Stimulated activated naive B cell treated with anti-CD40 and anti-IgM and Interleukin-4, amounts not matched to agents 10 μg/mL and 1 μg/mL and 100 μg/mL, for 72 hours (primary cell): ENCODE measurements around the gene ATP6AP1.
"Not testable (repeated sequence)": the region's sequence is repeated elsewhere in the genome, so short reads cannot be mapped to it uniquely, and the experiment has no call there.

Experiments
- ATAC-seq, 2 donors: fragments of 150-1000 bp; cut with Tn5 transposase; replicated peaks; 2 replicates each; pipeline ENCODE4 v1.10.0; 2021; ENCODE audit warnings: moderate library complexity in 1 of 2
- DNase-seq: peaks from one replicate; pipeline ENCODE4 v3.0.0; 2021
- H3K27ac Mint-ChIP-seq: one replicate; pipeline ENCODE4 v1.8.0; 2022; ENCODE audit warnings: mild to moderate bottlenecking, mixed read lengths
- H3K27me3 Mint-ChIP-seq, 2 donors: one replicate each; pipeline ENCODE4 v1.8.0; 2022; ENCODE audit warnings: mixed read lengths in 2 of 2
- H3K36me3 Mint-ChIP-seq, 2 donors: one replicate each; pipeline ENCODE4 v1.8.0; 2022; ENCODE audit warnings: mixed read lengths in 2 of 2, mild to moderate bottlenecking in 1 of 2
- H3K4me1 Mint-ChIP-seq, 2 donors: one replicate each; pipeline ENCODE4 v1.8.0; 2022; ENCODE audit warnings: mixed read lengths in 2 of 2, mild to moderate bottlenecking in 1 of 2
- H3K4me3 Mint-ChIP-seq, 2 donors: one replicate each; pipeline ENCODE4 v1.8.0; 2022; ENCODE audit warnings: mild to moderate bottlenecking in 2 of 2, mixed read lengths in 2 of 2, moderate library complexity in 1 of 2
- H3K9me3 Mint-ChIP-seq, 2 donors: one replicate each; pipeline ENCODE4 v1.8.0; 2022; ENCODE audit warnings: mixed read lengths in 2 of 2, mild to moderate bottlenecking in 1 of 2

Gene ATP6AP1

GRCh38 chrX:154389812-154390747, 38.4 kb upstream of the ATP6AP1 start:
- DNase-seq, result not testable (repeated sequence)
- ATAC-seq, result peak; percentile 68 to 72

GRCh38 chrX:154396363-154396762, 32.1 kb upstream of the ATP6AP1 start:
- peaks cover 11 to 15% of the 10 kb centered on the region in 2 donors for H3K4me1 Mint-ChIP-seq
- DNase-seq, H3K9me3 Mint-ChIP-seq, H3K27me3 Mint-ChIP-seq, H3K27ac Mint-ChIP-seq, ATAC-seq: not testable (repeated sequence)
- peak overlapping the region; percentile 93 to 95 for H3K4me3 Mint-ChIP-seq
- H3K36me3 Mint-ChIP-seq, result peaks cover 28 to 33% of the 10 kb centered on the region in 2 donors

More at GRCh38 chrX:154389812-154390747, 38.4 kb upstream of the ATP6AP1 start:
- H3K9me3 Mint-ChIP-seq, H3K4me3 Mint-ChIP-seq, H3K27me3 Mint-ChIP-seq, H3K36me3 Mint-ChIP-seq, H3K4me1 Mint-ChIP-seq, H3K27ac Mint-ChIP-seq: not testable (repeated sequence)

DNA sequence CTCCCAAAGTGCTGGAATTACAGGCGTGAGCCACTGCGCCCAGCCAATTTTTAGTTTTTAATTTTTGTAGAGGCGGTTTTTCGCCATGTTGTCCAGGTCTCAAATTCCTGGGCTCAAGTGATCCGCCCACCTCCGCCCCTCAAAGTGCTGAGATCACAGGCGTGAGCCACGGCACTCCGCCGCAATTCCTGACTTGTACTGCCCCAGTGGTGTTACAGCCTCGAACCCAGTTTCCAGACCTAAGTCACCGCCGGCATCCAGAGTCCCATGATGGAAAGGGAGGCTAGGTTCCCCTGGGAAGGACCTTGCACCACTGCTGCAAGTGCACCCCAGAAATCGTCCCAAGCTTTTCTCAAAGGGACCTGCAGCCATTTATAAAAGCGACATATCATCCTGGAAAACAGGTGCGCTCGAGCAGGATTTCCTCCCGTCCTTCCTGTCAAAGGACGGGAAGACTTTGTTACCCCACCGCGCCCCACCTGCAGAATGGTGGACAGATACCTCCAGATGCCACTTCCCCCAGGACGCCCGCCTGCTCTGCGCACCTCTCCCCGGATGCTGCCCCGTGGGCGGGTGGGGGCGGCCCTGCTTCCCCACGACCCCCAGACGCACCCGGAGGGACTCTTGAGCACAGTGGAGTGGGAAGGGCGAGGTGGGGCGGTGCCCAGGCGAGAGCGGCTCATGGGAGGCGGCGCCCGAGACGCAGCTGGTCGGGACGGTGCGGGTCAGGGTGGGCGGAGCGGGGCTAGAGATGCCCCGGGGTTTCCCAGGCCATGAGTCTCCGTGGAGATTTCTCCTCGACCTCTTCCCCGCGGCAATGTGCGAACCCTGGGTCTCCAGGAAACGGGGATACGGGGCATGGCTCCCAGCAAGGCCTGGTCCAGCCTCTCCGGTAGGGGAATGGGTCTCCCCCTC, 31.2 kb upstream of the ATP6AP1 start:
- Mint-ChIP-seq H3K27me3 (no peaks in the 10 kb centered on the region), H3K36me3 (peaks cover 28 to 33% of the 10 kb centered on the region in 2 donors), H3K4me3 (peak overlapping the region; percentile 93 to 95), H3K4me1 (peaks cover 11 to 16% of the 10 kb centered on the region in 2 donors), H3K9me3 (no peaks in the 10 kb centered on the region), H3K27ac (peak overlapping the region; percentile 98)
- DNase-seq (peak; percentile 70), ATAC-seq (peak; percentile 71 to 76)

DNA sequence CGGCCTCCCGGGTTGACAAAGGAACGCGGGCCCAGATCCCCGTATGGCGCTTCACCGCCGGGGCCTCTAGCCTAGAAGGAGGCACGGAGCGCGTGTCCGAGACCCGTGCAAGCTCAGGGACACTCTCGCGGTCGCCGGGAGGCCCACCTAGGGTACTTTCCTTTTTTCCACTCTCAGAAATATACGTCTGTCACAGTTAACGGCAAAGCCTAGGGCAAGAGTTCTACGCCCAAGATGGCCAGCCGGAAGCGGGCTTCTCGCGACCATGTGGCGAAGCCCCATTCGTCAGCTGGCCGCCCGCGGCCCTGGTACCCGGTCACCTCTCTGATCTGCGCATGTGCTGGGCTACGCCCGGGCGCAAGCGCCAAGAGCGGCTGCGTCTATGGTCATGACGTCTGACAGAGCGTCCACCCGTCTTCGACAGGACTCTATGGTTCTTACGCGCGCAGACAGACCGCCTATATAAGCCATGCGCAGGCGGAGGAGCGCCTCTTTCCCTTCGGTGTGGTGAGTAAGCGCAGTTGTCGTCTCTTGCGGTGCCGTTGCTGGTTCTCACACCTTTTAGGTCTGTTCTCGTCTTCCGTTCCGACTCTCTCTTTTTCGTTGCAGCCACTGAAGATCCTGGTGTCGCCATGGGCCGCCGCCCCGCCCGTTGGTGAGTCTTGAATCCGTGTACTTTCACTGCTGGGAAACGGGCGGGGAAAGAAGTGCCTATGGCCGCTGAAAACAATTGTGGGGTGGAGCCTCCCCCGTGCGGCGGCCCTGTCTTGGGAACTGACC, 30.4 kb upstream of the ATP6AP1 start, which contains the start of gene RPL10:
Gene RPL10, plus strand, starts transcription at position 490 of the 780 bp plus-strand sequence. Its CDS starts 143 bp downstream, at position 633.
- H3K27me3 Mint-ChIP-seq, result no peaks in the 10 kb centered on the region
- peak within 1 kb of the TSS; percentile 98 for H3K27ac Mint-ChIP-seq
- ATAC-seq, result peak; percentile 80 to 85
- peak; percentile 94 for DNase-seq
- no peaks in the 10 kb centered on the region for H3K9me3 Mint-ChIP-seq
- H3K4me3 Mint-ChIP-seq, result peak within 1 kb of the TSS; percentile 93 to 95
- peaks cover 31 to 35% of the 10 kb centered on the region in 2 donors for H3K36me3 Mint-ChIP-seq
- H3K4me1 Mint-ChIP-seq, result peaks cover 11 to 19% of the 10 kb centered on the region in 2 donors

- ATAC-seq (peak; percentile 20 to 48), DNase-seq (peak; percentile 75)
- H3K4me3 Mint-ChIP-seq, result peak overlapping the region; percentile 93 to 95
- H3K27me3 Mint-ChIP-seq, result no peaks in the 10 kb centered on the region
- H3K27ac Mint-ChIP-seq, result peak overlapping the region; percentile 98
- H3K36me3 Mint-ChIP-seq, result peaks cover 36 to 37% of the 10 kb centered on the region in 2 donors
- H3K4me1 Mint-ChIP-seq, result peaks cover 11 to 19% of the 10 kb centered on the region in 2 donors
- no peaks in the 10 kb centered on the region for H3K9me3 Mint-ChIP-seq
These were observed 29.6 kb upstream of the ATP6AP1 start for GRCh38 chrX:154398668-154399526.

GRCh38 chrX:154399527-154400368, 28.7 kb upstream of the ATP6AP1 start:
- DNase-seq, result no peak
- H3K4me1 Mint-ChIP-seq, result peaks cover 16 to 22% of the 10 kb centered on the region in 2 donors
- no peak for ATAC-seq

GRCh38 chrX:154400369-154400817, 28.1 kb upstream of the ATP6AP1 start:
- not testable (repeated sequence) for H3K9me3 Mint-ChIP-seq, H3K27me3 Mint-ChIP-seq, DNase-seq, ATAC-seq
- peaks cover 23 to 24% of the 10 kb centered on the region in 2 donors for H3K4me1 Mint-ChIP-seq
- peaks cover 36 to 38% of the 10 kb centered on the region in 2 donors for H3K36me3 Mint-ChIP-seq
- peak overlapping the region; percentile 98 for H3K27ac Mint-ChIP-seq
- H3K4me3 Mint-ChIP-seq, result peak overlapping the region; percentile 93 to 95

More at GRCh38 chrX:154399527-154400368, 28.7 kb upstream of the ATP6AP1 start:
- Mint-ChIP-seq H3K27ac (peak overlapping the region; percentile 98), H3K4me3 (peak overlapping the region; percentile 93 to 95), H3K9me3 (no peaks in the 10 kb centered on the region), H3K27me3 (no peaks in the 10 kb centered on the region), H3K36me3 (peaks cover 36 to 38% of the 10 kb centered on the region in 2 donors)

DNA sequence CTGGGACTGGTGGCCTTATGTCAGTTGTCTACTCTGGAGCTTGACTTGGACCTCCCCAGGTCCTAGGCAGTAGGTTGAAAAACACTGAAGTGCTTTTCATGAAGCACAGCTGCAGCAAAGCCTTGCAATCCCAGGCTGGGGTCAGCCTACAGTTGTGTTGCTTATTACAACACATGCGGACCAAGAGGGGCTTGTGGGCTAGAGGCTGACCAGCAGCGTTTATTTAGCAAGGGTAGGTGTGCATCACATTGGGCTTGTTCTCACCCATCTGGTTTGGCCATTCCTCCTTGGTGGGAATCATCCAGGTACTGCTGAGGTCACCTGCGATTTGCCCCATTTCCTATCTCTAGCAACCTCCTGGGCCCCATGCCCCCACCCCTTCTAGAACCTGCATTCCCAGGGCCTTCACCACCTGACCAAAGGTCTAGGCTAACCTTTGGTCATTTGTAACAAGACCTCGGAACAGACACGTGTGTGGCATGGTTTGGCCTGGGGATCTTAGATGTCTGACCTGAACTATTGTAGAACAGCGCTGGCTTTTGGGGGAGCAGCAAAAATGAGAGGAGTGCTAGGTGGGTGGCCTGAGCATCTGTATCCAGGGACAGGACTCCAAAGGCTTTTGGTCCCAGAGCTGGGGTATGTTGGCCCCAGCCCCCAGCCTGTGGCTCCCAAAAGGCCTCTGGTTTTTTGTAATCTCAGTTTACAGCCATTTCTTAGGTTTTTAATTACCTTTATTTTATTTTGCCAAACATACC, 27.3 kb upstream of the ATP6AP1 start:
- peaks cover 36 to 38% of the 10 kb centered on the region in 2 donors for H3K36me3 Mint-ChIP-seq
- peaks cover 24% of the 10 kb centered on the region in 2 donors for H3K4me1 Mint-ChIP-seq
- DNase-seq (no peak), ATAC-seq (peak in 1 of 2 donors; percentile 2)
- H3K27ac Mint-ChIP-seq, result peak overlapping the region; percentile 98
- no peaks in the 10 kb centered on the region for H3K27me3 Mint-ChIP-seq
- H3K4me3 Mint-ChIP-seq, result peak overlapping the region; percentile 39 to 58
- H3K9me3 Mint-ChIP-seq, result no peaks in the 10 kb centered on the region

GRCh38 chrX:154401918-154402621, 26.4 kb upstream of the ATP6AP1 start:
- Mint-ChIP-seq H3K9me3 (no peaks in the 10 kb centered on the region), H3K4me1 (peaks cover 21 to 23% of the 10 kb centered on the region in 2 donors), H3K4me3 (peak overlapping the region in 1 of 2 donors; percentile 3), H3K27ac (peak overlapping the region; percentile 98), H3K27me3 (no peaks in the 10 kb centered on the region), H3K36me3 (peaks cover 36 to 40% of the 10 kb centered on the region in 2 donors)
- ATAC-seq (no peak), DNase-seq (no peak)

- DNase-seq (no peak), ATAC-seq (no peak)
- H3K4me3 Mint-ChIP-seq, result peak overlapping the region in 1 of 2 donors; percentile 3
- H3K9me3 Mint-ChIP-seq, result no peaks in the 10 kb centered on the region
- peaks cover 36 to 40% of the 10 kb centered on the region in 2 donors for H3K36me3 Mint-ChIP-seq
- H3K4me1 Mint-ChIP-seq, result peaks cover 19 to 23% of the 10 kb centered on the region in 2 donors
- H3K27ac Mint-ChIP-seq, result peak overlapping the region; percentile 70
- no peaks in the 10 kb centered on the region for H3K27me3 Mint-ChIP-seq
These were observed 25.8 kb upstream of the ATP6AP1 start for GRCh38 chrX:154402622-154403127.

GRCh38 chrX:154403192-154403591, 25.3 kb upstream of the ATP6AP1 start:
- Mint-ChIP-seq H3K4me3 (no peak overlapping the region), H3K27ac (peak overlapping the region; percentile 60), H3K9me3 (no peaks in the 10 kb centered on the region), H3K4me1 (peaks cover 20 to 21% of the 10 kb centered on the region in 2 donors), H3K27me3 (no peaks in the 10 kb centered on the region), H3K36me3 (peaks cover 31 to 36% of the 10 kb centered on the region in 2 donors)
- no peak for DNase-seq
- ATAC-seq, result no peak
